Neural cell (in vitro differentiated cells): ENCODE results near the gene SHISAL1. TPM values are rescaled to one million over a fixed set of nuclear protein-coding genes. Genes with fewer than 3 reads are reported as not detected.

Experiments
- H2AFZ ChIP-seq: fragments of 200-600, 300-800 bp; sonication (generic), shearing (Covaris generic); 2 replicates; pipeline ENCODE4 v1.6.0; 2014; ENCODE audit warnings: low read depth, mild to moderate bottlenecking, antibody characterized with exemption, low read length, moderate library complexity
- H3F3A ChIP-seq: fragments of 200-600 bp; shearing (Covaris generic); 2 replicates; pipeline ENCODE4 v1.6.1; 2016; ENCODE audit warnings: mild to moderate bottlenecking, moderate library complexity, mixed read lengths, antibody characterized with exemption, low read length; ENCODE audit not compliant: insufficient read depth, poor library complexity, severe bottlenecking
- H3K27ac ChIP-seq: fragments of 200-600, 300-800 bp; sonication (generic), shearing (Covaris generic); 2 replicates; pipeline ENCODE4 v1.5.1; 2014; ENCODE audit warnings: mild to moderate bottlenecking, low read length, moderate library complexity
- H3K27me3 ChIP-seq: fragments of 300-800, 200-600 bp; sonication (generic), shearing (Covaris generic); 2 replicates; pipeline ENCODE4 v1.6.0; 2014; ENCODE audit warnings: mild to moderate bottlenecking, low read depth, low read length, moderate library complexity; ENCODE audit not compliant: insufficient read depth
- H3K36me3 ChIP-seq: fragments of 300-800, 200-600 bp; sonication (generic), shearing (Covaris generic); 2 replicates; pipeline ENCODE4 v1.5.1; 2014; ENCODE audit warnings: mild to moderate bottlenecking, antibody characterized with exemption, low read length, moderate library complexity; ENCODE audit not compliant: insufficient read depth
- H3K4me2 ChIP-seq: fragments of 300-800, 200-600 bp; sonication (generic), shearing (Covaris generic); 2 replicates; pipeline ENCODE4 v1.6.0; 2014; ENCODE audit warnings: mild to moderate bottlenecking, low read length
- H3K4me3 ChIP-seq: fragments of 300-800, 200-600 bp; sonication (generic), shearing (Covaris generic); 2 replicates; pipeline ENCODE4 v1.5.1; 2014; ENCODE audit warnings: mild to moderate bottlenecking, low read length, moderate library complexity
- H3K79me2 ChIP-seq: fragments of 200-600 bp; shearing (Covaris generic); replicated peaks from 2 replicates; pipeline ENCODE4 v1.6.0; 2014; ENCODE audit warnings: mild to moderate bottlenecking, low read length, moderate library complexity; ENCODE audit not compliant: insufficient read depth
- H3K9ac ChIP-seq: fragments of 300-800, 200-600 bp; sonication (generic), shearing (Covaris generic); 2 replicates; pipeline ENCODE4 v1.6.1; 2016; ENCODE audit warnings: mild to moderate bottlenecking, low read length, mixed read lengths
- H3K9me2 ChIP-seq: fragments of 200-600 bp; shearing (Covaris generic); 2 replicates; pipeline ENCODE4 v1.6.1; 2016; ENCODE audit warnings: mild to moderate bottlenecking, low read length, mixed read lengths; ENCODE audit not compliant: insufficient read depth
- H3K9me3 ChIP-seq: fragments of 200-600, 300-800 bp; sonication (generic), shearing (Covaris generic); 2 replicates; pipeline ENCODE4 v1.6.1; 2016; ENCODE audit warnings: mild to moderate bottlenecking, mixed run types, low read length, moderate library complexity, mixed read lengths
- H4K20me1 ChIP-seq: fragments of 200-600 bp; shearing (Covaris generic); 2 replicates; pipeline ENCODE4 v1.6.1; 2016; ENCODE audit warnings: mild to moderate bottlenecking, mixed run types; ENCODE audit not compliant: insufficient read depth
- EP300 ChIP-seq: fragments of 450-650 bp; conservative IDR thresholded peaks from 2 replicates; pipeline ENCODE4 v1.6.1; 2014; ENCODE audit warnings: antibody characterized with exemption, mild to moderate bottlenecking, moderate library complexity; ENCODE audit not compliant: poor library complexity, severe bottlenecking
- EZH2 ChIP-seq: fragments of 200-600, 300-800 bp; shearing (Covaris generic), sonication (generic); IDR thresholded peaks from 2 replicates; pipeline ENCODE4 v1.6.1; 2014; ENCODE audit warnings: antibody characterized with exemption, low read length, borderline replicate concordance, mild to moderate bottlenecking; ENCODE audit not compliant: insufficient read depth, poor library complexity, severe bottlenecking
- MXI1 ChIP-seq: fragments of 450-650 bp; conservative IDR thresholded peaks from 2 replicates; pipeline ENCODE4 v1.6.1; 2014; ENCODE audit warnings: antibody characterized with exemption, mild to moderate bottlenecking; ENCODE audit not compliant: poor library complexity, severe bottlenecking
- POLR2AphosphoS5 ChIP-seq: IDR thresholded peaks from 2 replicates; pipeline ENCODE4 v1.6.1; 2012
- RAD21 ChIP-seq: fragments of 450-650 bp; conservative IDR thresholded peaks from 2 replicates; pipeline ENCODE4 v1.6.1; 2014; ENCODE audit warnings: antibody characterized with exemption, mild to moderate bottlenecking, moderate library complexity
- SMC3 ChIP-seq: fragments of 450-650 bp; conservative IDR thresholded peaks from 2 replicates; pipeline ENCODE4 v1.6.1; 2014; ENCODE audit warnings: antibody characterized with exemption, mild to moderate bottlenecking, moderate library complexity; ENCODE audit not compliant: poor library complexity
- TAF1 ChIP-seq: IDR thresholded peaks from 2 replicates; pipeline ENCODE4 v1.6.1; 2012; ENCODE audit warnings: low read depth
- polyA plus RNA-seq: library from polyadenylated mRNA; depleted of rRNA; stranded (reverse); fragments of >200 nt; gene quantifications from 2 replicates; pipeline ENCODE4 v1.2.3, GENCODE V29; 2014
- TF ChIP-seq, protein P1 (sequence below): IDR thresholded peaks from 2 replicates; pipeline ENCODE4 v1.6.1; 2012; ENCODE audit warnings: borderline replicate concordance
- TF ChIP-seq, protein P2 (sequence below): fragments of 450-650 bp; IDR thresholded peaks from 2 replicates; pipeline ENCODE4 v1.5.1; 2014; ENCODE audit warnings: antibody characterized with exemption, mild to moderate bottlenecking, moderate library complexity; ENCODE audit not compliant: poor library complexity, severe bottlenecking

SHISAL1 gene
- polyA plus RNA-seq, 1 donor from 2014 or later, result 15.4 TPM

DNA sequence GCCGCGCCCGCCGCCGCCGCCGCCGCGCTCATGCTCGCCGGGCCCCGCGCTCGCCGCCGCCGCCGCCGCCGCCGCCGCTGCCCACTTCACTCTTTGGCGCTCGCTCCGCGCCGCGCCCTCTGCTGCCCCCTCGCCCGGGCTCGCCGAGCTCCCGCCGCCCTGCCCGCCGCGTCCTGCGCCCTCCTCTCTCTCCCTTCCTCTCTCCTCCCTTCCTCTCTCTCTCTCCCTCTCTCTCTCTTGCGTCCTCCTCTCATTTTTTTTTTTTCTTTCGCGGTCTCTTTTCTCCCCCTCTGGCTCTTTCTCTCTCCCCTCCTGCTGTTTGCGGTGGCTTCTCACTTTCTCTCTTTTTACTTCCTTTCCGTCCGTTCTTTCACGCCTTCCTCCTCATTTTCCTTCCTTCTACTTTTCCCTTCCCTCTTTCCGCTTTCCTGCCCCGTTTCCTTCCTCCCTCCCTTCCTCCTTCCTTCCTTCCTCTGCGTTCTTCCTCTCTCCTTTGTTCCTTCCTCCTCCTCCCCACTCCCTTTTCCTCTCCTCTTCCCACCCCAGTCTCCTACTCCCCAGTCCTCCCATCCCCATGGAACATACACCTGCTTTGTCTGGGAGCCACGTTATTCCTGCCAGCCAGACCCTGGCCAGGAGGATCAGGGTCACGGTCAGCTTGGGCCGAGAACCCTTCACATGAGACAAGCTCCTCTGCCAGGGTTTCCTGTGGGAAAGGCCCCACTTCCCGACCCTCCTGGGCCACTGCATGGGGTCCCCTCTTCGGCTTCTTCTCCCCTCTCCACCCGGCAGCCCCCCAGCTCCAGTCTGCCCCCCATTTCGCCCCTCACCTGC is 19.3 kb upstream of the SHISAL1 start:
- peak overlapping the region; percentile 30 for H3K4me2 ChIP-seq
- no peaks in the 10 kb centered on the region for H3K79me2 ChIP-seq
- no peak overlapping the region for H3K27ac ChIP-seq
- TF ChIP-seq EZH2 (no peak), MXI1 (no peak), TAF1 (no peak), EP300 (peak; percentile 22), POLR2AphosphoS5 (no peak), RAD21 (peak; percentile 46), SMC3 (peak; percentile 61)
- TF ChIP-seq, protein P1, sequence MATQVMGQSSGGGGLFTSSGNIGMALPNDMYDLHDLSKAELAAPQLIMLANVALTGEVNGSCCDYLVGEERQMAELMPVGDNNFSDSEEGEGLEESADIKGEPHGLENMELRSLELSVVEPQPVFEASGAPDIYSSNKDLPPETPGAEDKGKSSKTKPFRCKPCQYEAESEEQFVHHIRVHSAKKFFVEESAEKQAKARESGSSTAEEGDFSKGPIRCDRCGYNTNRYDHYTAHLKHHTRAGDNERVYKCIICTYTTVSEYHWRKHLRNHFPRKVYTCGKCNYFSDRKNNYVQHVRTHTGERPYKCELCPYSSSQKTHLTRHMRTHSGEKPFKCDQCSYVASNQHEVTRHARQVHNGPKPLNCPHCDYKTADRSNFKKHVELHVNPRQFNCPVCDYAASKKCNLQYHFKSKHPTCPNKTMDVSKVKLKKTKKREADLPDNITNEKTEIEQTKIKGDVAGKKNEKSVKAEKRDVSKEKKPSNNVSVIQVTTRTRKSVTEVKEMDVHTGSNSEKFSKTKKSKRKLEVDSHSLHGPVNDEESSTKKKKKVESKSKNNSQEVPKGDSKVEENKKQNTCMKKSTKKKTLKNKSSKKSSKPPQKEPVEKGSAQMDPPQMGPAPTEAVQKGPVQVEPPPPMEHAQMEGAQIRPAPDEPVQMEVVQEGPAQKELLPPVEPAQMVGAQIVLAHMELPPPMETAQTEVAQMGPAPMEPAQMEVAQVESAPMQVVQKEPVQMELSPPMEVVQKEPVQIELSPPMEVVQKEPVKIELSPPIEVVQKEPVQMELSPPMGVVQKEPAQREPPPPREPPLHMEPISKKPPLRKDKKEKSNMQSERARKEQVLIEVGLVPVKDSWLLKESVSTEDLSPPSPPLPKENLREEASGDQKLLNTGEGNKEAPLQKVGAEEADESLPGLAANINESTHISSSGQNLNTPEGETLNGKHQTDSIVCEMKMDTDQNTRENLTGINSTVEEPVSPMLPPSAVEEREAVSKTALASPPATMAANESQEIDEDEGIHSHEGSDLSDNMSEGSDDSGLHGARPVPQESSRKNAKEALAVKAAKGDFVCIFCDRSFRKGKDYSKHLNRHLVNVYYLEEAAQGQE, result no peak
- TF ChIP-seq, protein P2, sequence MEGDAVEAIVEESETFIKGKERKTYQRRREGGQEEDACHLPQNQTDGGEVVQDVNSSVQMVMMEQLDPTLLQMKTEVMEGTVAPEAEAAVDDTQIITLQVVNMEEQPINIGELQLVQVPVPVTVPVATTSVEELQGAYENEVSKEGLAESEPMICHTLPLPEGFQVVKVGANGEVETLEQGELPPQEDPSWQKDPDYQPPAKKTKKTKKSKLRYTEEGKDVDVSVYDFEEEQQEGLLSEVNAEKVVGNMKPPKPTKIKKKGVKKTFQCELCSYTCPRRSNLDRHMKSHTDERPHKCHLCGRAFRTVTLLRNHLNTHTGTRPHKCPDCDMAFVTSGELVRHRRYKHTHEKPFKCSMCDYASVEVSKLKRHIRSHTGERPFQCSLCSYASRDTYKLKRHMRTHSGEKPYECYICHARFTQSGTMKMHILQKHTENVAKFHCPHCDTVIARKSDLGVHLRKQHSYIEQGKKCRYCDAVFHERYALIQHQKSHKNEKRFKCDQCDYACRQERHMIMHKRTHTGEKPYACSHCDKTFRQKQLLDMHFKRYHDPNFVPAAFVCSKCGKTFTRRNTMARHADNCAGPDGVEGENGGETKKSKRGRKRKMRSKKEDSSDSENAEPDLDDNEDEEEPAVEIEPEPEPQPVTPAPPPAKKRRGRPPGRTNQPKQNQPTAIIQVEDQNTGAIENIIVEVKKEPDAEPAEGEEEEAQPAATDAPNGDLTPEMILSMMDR, result peak; percentile 36
- peak overlapping the region; percentile 56 for H3K4me3 ChIP-seq
- H3F3A ChIP-seq, result no peaks in the 10 kb centered on the region
- peaks cover 25% of the 10 kb centered on the region for H3K27me3 ChIP-seq
- H3K9me3 ChIP-seq, result no peaks in the 10 kb centered on the region
- H4K20me1 ChIP-seq, result no peaks in the 10 kb centered on the region
- H3K9ac ChIP-seq, result peak overlapping the region; percentile 47
- no peak overlapping the region for H2AFZ ChIP-seq
- H3K9me2 ChIP-seq, result no peaks in the 10 kb centered on the region
- H3K36me3 ChIP-seq, result no peaks in the 10 kb centered on the region

DNA sequence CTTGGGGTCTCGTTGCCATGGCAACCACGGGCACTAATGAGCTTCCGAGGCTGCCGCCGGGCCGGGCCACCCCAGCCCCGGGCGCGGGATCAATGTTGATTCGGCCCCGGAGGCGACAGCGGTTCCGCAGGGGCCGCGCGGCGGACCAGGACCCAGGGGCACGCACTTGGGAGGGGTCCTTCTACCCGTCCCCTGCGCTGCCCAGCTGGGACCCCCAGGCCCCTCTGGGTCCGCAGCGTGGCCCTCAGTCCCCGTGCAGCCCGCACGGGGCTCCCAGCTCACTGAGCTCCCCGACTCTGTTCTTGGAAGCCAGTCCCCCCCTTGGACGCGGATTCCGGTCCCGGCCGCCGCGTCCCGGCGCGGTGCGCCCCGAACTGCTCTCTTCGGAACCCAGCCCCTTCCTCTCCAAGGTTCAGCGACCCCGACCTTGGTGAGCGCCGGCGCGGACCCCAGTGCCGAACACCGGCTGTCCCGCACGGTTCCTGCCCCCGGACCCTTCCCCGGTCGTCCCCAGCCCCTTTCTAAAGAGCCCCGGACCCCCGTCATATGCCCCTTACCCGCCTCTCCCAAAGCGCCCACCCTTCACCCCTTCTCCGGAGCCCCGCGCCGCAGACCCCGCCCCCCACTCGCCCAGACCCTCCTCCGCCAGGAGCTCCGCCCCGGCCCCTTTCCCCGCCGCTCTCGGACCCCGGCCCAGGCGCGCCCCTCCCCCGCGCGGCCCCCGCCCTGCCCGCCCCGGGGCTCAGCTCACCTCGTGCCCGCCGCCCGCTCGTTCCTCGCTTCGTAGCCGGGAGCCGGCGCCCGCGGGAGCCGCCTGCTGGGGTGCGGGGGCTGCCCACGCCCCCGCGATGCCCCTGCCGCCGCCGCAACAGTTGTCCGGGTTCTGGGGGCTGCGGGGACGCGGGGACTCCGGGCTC is 18.3 kb upstream of the SHISAL1 start:
- H3K27me3 ChIP-seq, result peaks cover 25% of the 10 kb centered on the region
- no peak overlapping the region for H3K27ac ChIP-seq
- H3K4me2 ChIP-seq, result peak overlapping the region; percentile 51

More for the DNA sequence above, 18.3 kb upstream of the SHISAL1 start:
- peak overlapping the region; percentile 88 for H3K4me3 ChIP-seq
- H4K20me1 ChIP-seq, result no peaks in the 10 kb centered on the region
- H2AFZ ChIP-seq, result peak overlapping the region; percentile 51
- H3F3A ChIP-seq, result no peaks in the 10 kb centered on the region
- no peaks in the 10 kb centered on the region for H3K9me3 ChIP-seq
- peak overlapping the region; percentile 77 for H3K9ac ChIP-seq
- H3K36me3 ChIP-seq, result no peaks in the 10 kb centered on the region
- no peaks in the 10 kb centered on the region for H3K79me2 ChIP-seq
- TF ChIP-seq, protein P1, result no peak
- TF ChIP-seq RAD21 (peak; percentile 28), POLR2AphosphoS5 (peak; percentile 32)
- TF ChIP-seq, protein P2, result no peak
- H3K9me2 ChIP-seq, result no peaks in the 10 kb centered on the region
